PFSK-1 (cell line): ENCODE data around the gene DNAH2.

Experiments
- POLR2AphosphoS5 ChIP-seq: IDR thresholded peaks from 2 replicates; pipeline ENCODE4 v1.6.1; 2012; ENCODE audit warnings: low read depth, mild to moderate bottlenecking, control low read depth, low read length, moderate library complexity
- SIN3A ChIP-seq: IDR thresholded peaks from 2 replicates; pipeline ENCODE4 v1.6.1; 2012; ENCODE audit warnings: mild to moderate bottlenecking, low read length, moderate library complexity, borderline replicate concordance; ENCODE audit not compliant: insufficient read depth
- TAF1 ChIP-seq: IDR thresholded peaks from 2 replicates; pipeline ENCODE4 v1.6.1; 2012; ENCODE audit warnings: low read length, control low read depth, borderline replicate concordance; ENCODE audit not compliant: insufficient read depth
- TF ChIP-seq, protein P1 (sequence below), 2 experiments: IDR thresholded peaks; 2 replicates each; pipeline versions ENCODE4 v1.6.1 to v1.8.0; 2011 to 2012; ENCODE audit warnings: low read depth in 2 of 2, low read length in 2 of 2, control low read depth in 1 of 2, inconsistent platforms in 1 of 2, mild to moderate bottlenecking in 1 of 2, moderate library complexity in 1 of 2; ENCODE audit not compliant: insufficient read depth in 1 of 2

GRCh38 chr17:7713782-7714181 is 3.8 kb upstream of the DNAH2 start:
- TF ChIP-seq, protein P1, sequence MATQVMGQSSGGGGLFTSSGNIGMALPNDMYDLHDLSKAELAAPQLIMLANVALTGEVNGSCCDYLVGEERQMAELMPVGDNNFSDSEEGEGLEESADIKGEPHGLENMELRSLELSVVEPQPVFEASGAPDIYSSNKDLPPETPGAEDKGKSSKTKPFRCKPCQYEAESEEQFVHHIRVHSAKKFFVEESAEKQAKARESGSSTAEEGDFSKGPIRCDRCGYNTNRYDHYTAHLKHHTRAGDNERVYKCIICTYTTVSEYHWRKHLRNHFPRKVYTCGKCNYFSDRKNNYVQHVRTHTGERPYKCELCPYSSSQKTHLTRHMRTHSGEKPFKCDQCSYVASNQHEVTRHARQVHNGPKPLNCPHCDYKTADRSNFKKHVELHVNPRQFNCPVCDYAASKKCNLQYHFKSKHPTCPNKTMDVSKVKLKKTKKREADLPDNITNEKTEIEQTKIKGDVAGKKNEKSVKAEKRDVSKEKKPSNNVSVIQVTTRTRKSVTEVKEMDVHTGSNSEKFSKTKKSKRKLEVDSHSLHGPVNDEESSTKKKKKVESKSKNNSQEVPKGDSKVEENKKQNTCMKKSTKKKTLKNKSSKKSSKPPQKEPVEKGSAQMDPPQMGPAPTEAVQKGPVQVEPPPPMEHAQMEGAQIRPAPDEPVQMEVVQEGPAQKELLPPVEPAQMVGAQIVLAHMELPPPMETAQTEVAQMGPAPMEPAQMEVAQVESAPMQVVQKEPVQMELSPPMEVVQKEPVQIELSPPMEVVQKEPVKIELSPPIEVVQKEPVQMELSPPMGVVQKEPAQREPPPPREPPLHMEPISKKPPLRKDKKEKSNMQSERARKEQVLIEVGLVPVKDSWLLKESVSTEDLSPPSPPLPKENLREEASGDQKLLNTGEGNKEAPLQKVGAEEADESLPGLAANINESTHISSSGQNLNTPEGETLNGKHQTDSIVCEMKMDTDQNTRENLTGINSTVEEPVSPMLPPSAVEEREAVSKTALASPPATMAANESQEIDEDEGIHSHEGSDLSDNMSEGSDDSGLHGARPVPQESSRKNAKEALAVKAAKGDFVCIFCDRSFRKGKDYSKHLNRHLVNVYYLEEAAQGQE (IDR thresholded peaks at IDR 0.05; ENCODE audit: insufficient read depth in 1 of 2, low read depth in 2 of 2, low read length in 2 of 2) = no peak
- TF ChIP-seq POLR2AphosphoS5 (no peak), SIN3A (no peak), TAF1 (no peak)
